ENCODE results near the gene SCYGR7.

SCYGR7 gene, protein sequence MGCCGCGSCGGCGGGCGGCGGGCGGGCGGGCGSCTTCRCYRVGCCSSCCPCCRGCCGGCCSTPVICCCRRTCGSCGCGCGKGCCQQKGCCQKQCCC

GRCh38 chr2:227728035-227728434 lies at the start of gene SCYGR7:
Gene SCYGR7 (plus strand): TSS chr2:227728335. CDS start chr2:227728335, 0 bp downstream.
- Histone ChIP-seq H3F3A (ENCODE audit: low read depth) (no peaks in the 10 kb centered on the region), H4K20me1 (ENCODE audit: insufficient read depth, low read length, poor library complexity, severe bottlenecking) (no peaks in the 10 kb centered on the region), H3K27me3 (ENCODE audit: insufficient read depth, low read length, poor library complexity, severe bottlenecking) (no peaks in the 10 kb centered on the region), H3K4me2 (ENCODE audit: low read depth, low read length, poor library complexity, severe bottlenecking) (no peak within 1 kb of the TSS), H3K9me2 (replicated peaks; ENCODE audit: low read depth, low read length) (no peaks in the 10 kb centered on the region), H2AFZ (ENCODE audit: low read length) (no peak within 1 kb of the TSS), H3K9me3 (ENCODE audit: insufficient read depth, low read depth, low read length) (no peaks in the 10 kb centered on the region), H3K79me2 (ENCODE audit: insufficient read depth, low read length) (no peaks in the 10 kb centered on the region), H3K36me3 (ENCODE audit: insufficient read depth, low read length) (no peaks in the 10 kb centered on the region), H3K4me3 (ENCODE audit: low read length, poor library complexity, severe bottlenecking) (no peak within 1 kb of the TSS), H3K4me1 (ENCODE audit: insufficient read depth, low read length, poor library complexity, severe bottlenecking) (no peaks in the 10 kb centered on the region), H3K9ac (ENCODE audit: low read depth, low read length, poor library complexity, severe bottlenecking) (no peak within 1 kb of the TSS)
- no peak for TF ChIP-seq CTCF (conservative IDR thresholded peaks at IDR 0.05; ENCODE audit: low read length)
- TF ChIP-seq EZH2phosphoT487 (IDR thresholded peaks at IDR 0.05; ENCODE audit: borderline replicate concordance), result no peak

GRCh38 chr2:227684258-227684657 lies 43.9 kb upstream of the SCYGR7 start:
- Histone ChIP-seq H3K36me3 (ENCODE audit: insufficient read depth, low read length) (no peaks in the 10 kb centered on the region), H3K9me3 (ENCODE audit: insufficient read depth, low read depth, low read length) (no peaks in the 10 kb centered on the region), H3K27me3 (ENCODE audit: insufficient read depth, low read length, poor library complexity, severe bottlenecking) (no peaks in the 10 kb centered on the region), H3K9me2 (replicated peaks; ENCODE audit: low read depth, low read length) (no peaks in the 10 kb centered on the region), H3K9ac (ENCODE audit: low read depth, low read length, poor library complexity, severe bottlenecking) (no peak overlapping the region), H2AFZ (ENCODE audit: low read length) (no peak overlapping the region), H4K20me1 (ENCODE audit: insufficient read depth, low read length, poor library complexity, severe bottlenecking) (no peaks in the 10 kb centered on the region), H3F3A (ENCODE audit: low read depth) (no peaks in the 10 kb centered on the region), H3K4me3 (ENCODE audit: low read length, poor library complexity, severe bottlenecking) (no peak overlapping the region), H3K79me2 (ENCODE audit: insufficient read depth, low read length) (no peaks in the 10 kb centered on the region), H3K4me1 (ENCODE audit: insufficient read depth, low read length, poor library complexity, severe bottlenecking) (no peaks in the 10 kb centered on the region), H3K4me2 (ENCODE audit: low read depth, low read length, poor library complexity, severe bottlenecking) (no peak overlapping the region)
- no peak for TF ChIP-seq CTCF (conservative IDR thresholded peaks at IDR 0.05; ENCODE audit: low read length)
- no peak for TF ChIP-seq EZH2phosphoT487 (IDR thresholded peaks at IDR 0.05; ENCODE audit: borderline replicate concordance)

GRCh38 chr2:227687189-227687588 lies 40.9 kb upstream of the SCYGR7 start:
- Histone ChIP-seq H3K27me3 (ENCODE audit: insufficient read depth, low read length, poor library complexity, severe bottlenecking) (no peaks in the 10 kb centered on the region), H3K9me3 (ENCODE audit: insufficient read depth, low read depth, low read length) (no peaks in the 10 kb centered on the region), H3K9me2 (replicated peaks; ENCODE audit: low read depth, low read length) (no peaks in the 10 kb centered on the region), H3K4me2 (ENCODE audit: low read depth, low read length, poor library complexity, severe bottlenecking) (no peak overlapping the region), H2AFZ (ENCODE audit: low read length) (no peak overlapping the region), H3K36me3 (ENCODE audit: insufficient read depth, low read length) (no peaks in the 10 kb centered on the region), H3F3A (ENCODE audit: low read depth) (no peaks in the 10 kb centered on the region), H3K4me1 (ENCODE audit: insufficient read depth, low read length, poor library complexity, severe bottlenecking) (no peaks in the 10 kb centered on the region), H3K79me2 (ENCODE audit: insufficient read depth, low read length) (no peaks in the 10 kb centered on the region), H4K20me1 (ENCODE audit: insufficient read depth, low read length, poor library complexity, severe bottlenecking) (no peaks in the 10 kb centered on the region), H3K9ac (ENCODE audit: low read depth, low read length, poor library complexity, severe bottlenecking) (no peak overlapping the region), H3K4me3 (ENCODE audit: low read length, poor library complexity, severe bottlenecking) (no peak overlapping the region)
- TF ChIP-seq CTCF (conservative IDR thresholded peaks at IDR 0.05; ENCODE audit: low read length) (no peak), EZH2phosphoT487 (IDR thresholded peaks at IDR 0.05; ENCODE audit: borderline replicate concordance) (no peak)
